Activated T-cell treated with anti-CD3 and anti-CD28 coated beads for 4 hours (primary cell): ENCODE measurements around the gene PAOX.

ENCODE experiments used
- DNase-seq: peaks from one replicate; pipeline ENCODE4 v3.0.0-alpha.2; 2020

The PAOX gene

DNA sequence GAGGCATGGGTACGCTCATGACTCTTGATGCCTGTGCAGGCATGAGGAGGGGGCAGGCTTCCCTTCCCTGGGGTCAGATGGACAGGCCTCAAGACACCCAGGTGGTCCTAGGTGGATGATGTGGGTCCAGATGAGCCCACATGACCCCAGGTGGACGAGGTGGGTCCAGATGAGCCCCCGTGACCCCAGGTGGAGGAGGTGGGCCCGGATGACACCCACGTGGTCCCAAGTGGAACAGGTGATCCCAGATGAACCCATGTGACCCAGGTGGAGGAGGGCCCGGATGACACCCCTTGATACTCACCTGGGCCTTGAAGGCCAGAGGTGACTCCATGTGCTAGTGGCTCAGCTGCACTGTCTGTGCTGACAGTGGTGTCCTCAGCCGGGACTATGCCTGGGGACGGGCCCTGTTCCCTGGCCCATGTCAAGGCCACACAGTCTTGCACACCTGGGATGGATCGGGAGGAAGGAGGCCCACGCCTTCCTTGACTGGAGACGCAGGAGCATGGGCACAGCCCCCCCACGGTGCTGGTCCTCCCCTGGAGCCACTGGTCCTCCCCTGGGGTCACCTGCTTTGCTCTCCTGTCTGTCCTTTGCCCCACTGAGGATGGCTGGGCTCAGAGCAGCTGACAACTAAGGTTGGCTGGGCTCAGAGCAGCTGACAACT lies 28.6 kb upstream of the PAOX start:
- no peak for DNase-seq

GRCh38 chr10:133350950-133351329 lies 28.1 kb upstream of the PAOX start:
- no peak for DNase-seq

GRCh38 chr10:133351408-133352318 lies 27.4 kb upstream of the PAOX start:
- no peak for DNase-seq

DNA sequence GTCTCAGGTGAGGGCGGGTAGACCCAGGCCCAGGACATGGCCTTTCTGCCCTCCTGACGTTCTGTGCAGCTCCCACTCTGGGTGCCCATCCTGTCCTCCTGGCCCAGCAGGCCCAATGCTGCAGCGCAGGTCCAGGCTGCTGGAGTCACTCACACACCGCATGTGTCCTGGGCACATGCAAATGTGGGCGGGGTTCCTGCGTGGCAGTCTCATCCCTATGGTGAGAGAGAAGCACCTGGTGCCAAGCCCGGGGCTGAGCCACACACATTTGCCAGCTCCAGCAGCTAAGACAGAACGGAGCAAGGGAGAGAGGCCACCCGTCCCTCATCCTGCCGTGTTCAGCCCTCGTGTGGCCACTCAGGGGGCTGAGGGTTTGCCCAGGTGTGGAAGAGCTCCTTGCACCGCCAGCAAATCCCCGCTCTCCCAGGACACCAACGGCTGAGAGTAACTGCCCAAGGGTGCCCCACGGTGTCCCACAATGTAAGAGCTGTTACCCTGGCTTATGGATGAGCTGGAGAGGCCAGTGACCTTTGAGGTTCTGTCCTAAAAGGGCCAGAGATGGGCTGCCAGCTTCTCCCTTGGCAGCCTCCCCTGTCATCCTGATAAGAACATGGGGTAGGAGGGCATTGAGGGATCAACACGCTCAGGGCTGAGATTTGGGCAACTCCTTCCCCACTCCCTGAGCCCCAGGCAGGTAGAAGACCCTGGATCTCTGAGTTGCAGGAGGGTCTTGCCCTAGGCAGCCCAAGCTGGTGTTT lies 25.7 kb upstream of the PAOX start:
- DNase-seq, result no peak

GRCh38 chr10:133353988-133354605 lies 25.0 kb upstream of the PAOX start:
- DNase-seq, result no peak

DNA sequence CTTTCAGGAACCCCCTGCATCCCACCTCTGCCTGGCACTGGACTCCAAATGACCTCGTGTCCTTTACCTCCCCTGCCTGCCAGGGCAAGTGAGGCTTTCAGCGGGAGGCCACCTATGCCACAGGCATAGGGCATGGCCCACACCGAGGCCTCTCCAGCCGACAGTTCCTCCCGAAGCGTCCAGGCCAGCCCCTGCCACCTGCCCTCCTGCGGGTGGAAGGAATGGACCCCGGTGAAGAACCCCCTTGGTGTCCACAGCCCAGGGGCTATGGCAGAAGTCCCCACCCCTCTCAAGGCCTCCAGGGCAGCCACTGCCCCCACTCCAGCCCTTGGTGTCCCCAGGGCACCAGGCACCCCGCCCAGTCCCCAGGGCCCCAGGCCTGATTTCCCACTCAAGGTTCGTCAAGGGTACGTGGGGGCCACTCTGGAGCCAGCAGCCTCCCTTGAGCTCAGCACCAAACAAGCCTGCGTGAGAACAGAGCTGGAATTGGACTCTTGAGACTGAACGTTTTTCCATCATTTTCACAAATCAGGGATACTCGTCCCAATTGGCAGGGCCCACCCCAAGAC lies 24.3 kb upstream of the PAOX start:
- DNase-seq, result no peak

GRCh38 chr10:133355266-133355665 lies 23.8 kb upstream of the PAOX start:
- no peak for DNase-seq

DNA sequence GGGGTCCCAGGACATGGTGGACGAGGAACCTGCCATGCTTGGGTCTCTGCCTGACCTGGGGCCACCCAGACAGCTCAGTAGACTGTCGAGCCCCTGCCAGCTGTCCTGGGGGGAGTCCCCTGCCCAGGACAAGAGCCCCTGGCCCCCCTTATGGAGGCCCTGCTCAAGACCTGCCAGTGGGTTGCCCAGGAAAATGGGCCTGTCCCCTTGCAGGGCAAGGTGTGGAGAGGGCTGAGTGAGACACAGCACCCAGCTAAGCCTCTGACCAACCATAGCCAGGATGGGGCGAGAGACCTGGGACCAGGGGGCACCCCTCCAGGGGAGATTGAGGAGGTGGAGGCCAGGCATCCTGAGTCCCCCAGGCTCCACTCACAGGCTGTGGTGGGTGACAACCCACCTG lies 23.1 kb upstream of the PAOX start:
- DNase-seq, result no peak

DNA sequence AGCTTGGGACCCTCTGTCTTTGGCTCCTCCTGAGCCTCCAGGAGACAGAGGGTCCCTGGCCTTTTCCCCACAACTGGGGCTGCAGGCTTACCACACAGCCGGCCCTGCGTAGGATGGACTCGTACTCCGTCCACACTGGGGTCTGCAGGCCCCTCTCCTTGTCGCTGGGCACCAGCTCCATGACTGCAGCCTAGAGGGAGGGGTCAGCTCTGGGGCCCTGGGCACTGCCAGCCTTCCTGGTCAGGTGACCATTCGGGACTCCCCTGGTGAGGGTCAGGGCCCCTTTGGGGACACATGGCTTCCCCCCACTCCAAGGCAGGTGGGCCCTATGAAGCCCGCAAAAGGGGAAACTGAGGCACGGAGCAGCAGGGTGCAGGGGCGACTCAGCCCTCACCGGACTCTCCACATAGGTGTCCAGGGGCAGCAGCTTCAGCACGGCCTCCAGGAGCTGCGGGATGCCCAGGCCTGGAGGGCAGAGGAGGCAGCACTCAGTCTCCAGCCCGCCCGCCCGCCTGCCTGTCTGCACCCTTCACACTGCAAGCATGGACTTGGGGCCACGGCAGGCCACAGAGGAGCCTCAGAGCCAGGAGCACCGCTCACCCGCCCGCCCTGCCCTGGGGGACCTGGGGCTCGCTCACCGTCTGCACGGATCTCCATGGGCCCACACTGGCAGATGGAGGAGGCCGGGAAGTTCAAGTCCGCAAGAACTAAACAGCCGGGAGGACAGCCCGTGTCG lies 22.3 kb upstream of the PAOX start:
- no peak for DNase-seq

DNA sequence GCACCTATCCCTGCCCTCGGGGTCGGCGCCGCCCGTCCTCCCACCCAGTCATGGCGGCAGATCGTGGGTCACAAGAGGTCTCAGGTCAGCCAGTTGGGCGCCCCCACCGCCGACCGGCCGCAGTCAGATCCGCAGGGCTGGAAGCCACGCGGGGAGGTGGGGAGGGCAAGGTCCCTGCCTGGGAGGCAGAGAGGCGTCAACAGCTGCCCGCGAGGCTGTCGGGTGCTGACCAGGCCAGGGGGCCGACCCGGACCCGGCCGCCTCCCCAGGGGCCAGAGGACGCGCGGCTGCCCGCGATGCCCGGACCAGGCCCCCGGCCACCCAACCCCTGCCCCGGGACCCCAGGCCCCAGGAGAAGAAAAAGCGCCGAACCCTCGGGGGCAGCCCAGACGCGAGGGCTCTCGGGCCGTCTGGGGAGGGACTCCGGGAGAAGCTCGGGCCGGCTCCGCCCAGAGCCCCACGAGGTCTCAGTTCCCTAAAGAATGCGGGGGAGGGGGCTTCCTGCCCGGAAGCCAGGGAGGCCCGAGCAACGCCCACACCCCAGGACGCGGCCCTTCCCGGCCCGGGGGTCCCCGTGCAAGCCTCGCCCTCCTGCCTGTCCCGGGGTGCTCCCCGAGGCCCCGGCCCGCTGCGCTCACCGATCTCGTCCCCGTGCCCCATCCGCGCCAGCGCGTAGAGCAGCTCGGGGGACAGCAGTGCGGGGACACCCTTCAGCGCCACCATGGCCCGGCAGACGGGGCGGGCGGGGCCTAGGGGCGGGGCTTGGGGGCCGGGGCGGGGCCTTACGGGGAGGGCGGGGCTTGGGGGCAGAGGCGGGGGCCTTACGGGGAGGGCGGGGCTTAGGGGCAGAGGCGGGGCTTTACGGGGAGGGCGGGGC lies 21.5 kb upstream of the PAOX start, which contains the start of gene FUOM:
FUOM (minus strand) TSS at position 735 of the 877 bp plus-strand sequence; CDS start at position 723, 12 bp downstream.
- peak; percentile 54 for DNase-seq

- DNase-seq, result no peak
Measured at GRCh38 chr10:133358162-133358924, 20.7 kb upstream of the PAOX start.

DNA sequence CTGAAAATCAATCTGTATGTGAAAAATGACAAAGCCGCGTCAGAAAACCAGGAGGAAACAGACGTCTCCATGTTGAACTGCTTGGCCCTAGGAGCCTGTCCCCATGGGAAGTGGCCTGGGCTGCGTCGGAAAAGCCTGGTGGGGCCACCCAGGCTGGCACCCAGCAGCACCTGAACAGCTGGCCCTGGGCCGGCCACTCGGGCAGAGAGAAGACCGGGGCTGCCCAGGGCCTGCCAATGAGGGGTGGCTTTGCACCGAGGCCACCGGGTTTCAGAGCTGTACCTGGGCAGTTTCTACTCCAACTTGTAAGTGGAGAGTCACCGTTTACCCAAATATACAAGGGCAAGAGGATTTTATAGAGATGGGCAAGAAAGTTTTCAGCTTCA lies 20.1 kb upstream of the PAOX start:
- DNase-seq, result no peak

- no peak for DNase-seq
Measured at GRCh38 chr10:133359554-133359971, 19.5 kb upstream of the PAOX start.

DNA sequence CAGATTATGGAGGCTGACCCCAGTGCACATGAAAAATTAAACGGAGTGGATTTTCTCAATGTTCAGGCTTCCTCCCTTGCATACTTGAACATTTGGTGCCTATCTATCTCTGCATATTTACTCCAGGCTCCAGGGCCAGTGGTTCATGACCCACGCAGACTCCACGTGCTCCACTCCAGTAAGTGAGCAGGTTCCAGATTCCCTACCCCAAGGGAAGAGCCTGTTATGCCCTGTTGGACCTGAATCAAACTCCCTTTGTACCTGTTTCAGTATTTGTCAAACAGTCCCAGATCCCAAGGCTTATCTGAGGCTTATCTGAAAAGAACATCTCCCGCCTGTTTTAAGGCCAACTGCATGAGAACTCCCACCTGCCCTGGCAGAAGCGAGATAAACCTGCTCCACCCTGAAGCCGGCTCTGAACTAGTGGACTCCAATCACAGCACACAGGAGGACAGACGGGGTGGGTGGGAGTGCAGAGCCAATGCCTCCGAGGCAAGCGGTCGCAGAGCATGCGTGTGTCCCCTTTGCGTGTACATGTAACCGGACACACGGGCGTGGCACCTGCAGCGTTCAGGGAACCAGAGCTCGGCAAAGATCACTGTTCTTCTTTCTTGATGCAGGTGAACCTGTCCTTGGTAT lies 19.0 kb upstream of the PAOX start:
- DNase-seq, result no peak

DNA sequence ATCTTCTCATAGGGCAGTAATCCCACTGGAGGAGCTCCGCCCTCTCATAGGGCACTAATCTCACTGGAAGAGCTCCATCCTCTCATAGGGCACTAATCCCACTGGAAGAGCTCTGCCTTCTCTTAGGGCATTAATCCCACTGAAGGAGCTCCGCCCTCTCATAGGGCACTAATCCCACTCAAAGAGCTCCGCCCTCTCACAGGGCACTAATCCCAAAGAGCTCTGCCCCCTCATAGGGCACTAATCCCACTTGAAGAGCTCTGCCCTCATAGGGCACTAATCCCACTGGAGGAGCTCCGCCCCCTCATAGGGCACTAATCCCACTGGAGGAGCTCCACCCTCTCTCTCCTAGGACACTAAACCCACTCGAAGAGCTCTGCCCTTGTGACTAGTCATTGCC lies 17.8 kb upstream of the PAOX start:
- no peak for DNase-seq

DNA sequence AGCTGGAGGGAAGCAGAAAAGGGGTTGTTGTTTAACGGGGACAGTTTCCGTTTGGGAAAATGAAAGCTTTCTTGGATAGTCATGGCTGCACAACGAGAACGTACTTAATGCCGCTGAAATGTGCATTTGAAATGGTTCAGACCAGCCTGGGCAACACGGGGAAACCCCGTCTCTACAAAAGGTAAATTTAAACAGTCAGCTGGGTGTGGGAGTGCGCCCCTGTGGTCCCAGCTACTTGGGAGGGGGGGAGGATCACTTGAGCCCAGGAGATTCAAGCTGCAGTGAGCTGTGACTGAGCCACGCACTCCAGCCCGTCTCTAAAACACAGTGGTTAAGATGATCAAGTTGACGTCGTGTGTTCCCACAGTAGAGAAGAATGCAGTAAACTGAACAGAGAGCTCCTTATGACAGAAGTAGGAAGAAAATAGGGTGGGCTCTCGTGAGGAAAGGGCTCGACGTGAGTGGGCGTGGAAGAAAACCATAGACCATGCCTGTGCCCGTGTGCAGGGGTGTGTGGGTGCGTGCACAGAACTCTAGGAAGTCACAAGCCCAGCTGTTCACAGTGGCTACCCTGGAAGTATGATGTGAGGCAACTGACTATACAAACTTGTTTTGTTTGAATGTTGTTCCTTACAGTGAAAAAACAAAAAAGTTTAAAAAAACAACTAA lies 17.2 kb upstream of the PAOX start:
- DNase-seq, result no peak

DNA sequence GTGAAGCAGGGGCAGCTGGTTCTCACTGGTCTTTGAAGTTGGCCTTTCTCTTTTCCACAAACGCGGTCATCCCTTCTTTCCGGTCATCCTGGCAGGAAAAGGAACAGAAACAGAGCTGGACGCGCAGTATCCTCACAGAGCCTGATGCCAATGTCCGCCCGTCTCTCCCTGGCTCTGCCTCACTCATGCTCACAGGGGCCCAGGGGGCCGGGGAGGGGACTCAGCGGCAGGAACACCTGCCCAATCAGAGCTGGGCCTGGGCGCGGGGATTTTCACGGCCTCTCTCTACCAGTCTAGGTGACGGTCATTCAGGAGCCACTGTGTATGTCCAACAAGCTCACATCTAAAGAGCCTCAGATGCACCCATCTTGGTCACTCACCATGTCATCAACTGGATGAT lies 16.2 kb upstream of the PAOX start:
- DNase-seq, result no peak

GRCh38 chr10:133364645-133365431 lies 14.2 kb upstream of the PAOX start:
- DNase-seq, result no peak
